ENCODE results near the gene SH3PXD2A.

Gene SH3PXD2A

GRCh38 chr10:103890194-103890658 lies 34.9 kb upstream of the SH3PXD2A start:
- Histone ChIP-seq H3K9me3 (ENCODE audit: control insufficient read depth, insufficient read depth, low read depth, low read length) (no peaks in the 10 kb centered on the region), H3K4me3 (ENCODE audit: low read depth, low read length) (no peak overlapping the region), H3K36me3 (ENCODE audit: control insufficient read depth, insufficient read depth, low read length) (peaks cover 29% of the 10 kb centered on the region), H3K9ac (ENCODE audit: low read length) (no peak overlapping the region), H3K27ac (ENCODE audit: low read depth, low read length) (no peak overlapping the region), H3K4me1 (ENCODE audit: control insufficient read depth, insufficient read depth, low read length) (0 out of 2 replicates have a peak, but pooled peaks cover 3% of the 10 kb centered on the region), H3K27me3 (ENCODE audit: control insufficient read depth, insufficient read depth, low read length) (no peaks in the 10 kb centered on the region)

GRCh38 chr10:103889121-103889720 lies 33.8 kb upstream of the SH3PXD2A start:
- peaks cover 29% of the 10 kb centered on the region for H3K36me3 ChIP-seq (ENCODE audit: control insufficient read depth, insufficient read depth, low read length)
- H3K27me3 ChIP-seq (ENCODE audit: control insufficient read depth, insufficient read depth, low read length): no peaks in the 10 kb centered on the region
- H3K27ac ChIP-seq (ENCODE audit: low read depth, low read length): no peak overlapping the region
- H3K4me1 ChIP-seq (ENCODE audit: control insufficient read depth, insufficient read depth, low read length): no peaks in the 10 kb centered on the region; the same call in 1 of the 2 replicates
- no peak overlapping the region for H3K4me3 ChIP-seq (ENCODE audit: low read depth, low read length)
- no peaks in the 10 kb centered on the region for H3K9me3 ChIP-seq (ENCODE audit: control insufficient read depth, insufficient read depth, low read depth, low read length)
- H3K9ac ChIP-seq (ENCODE audit: low read length): no peak overlapping the region

DNA sequence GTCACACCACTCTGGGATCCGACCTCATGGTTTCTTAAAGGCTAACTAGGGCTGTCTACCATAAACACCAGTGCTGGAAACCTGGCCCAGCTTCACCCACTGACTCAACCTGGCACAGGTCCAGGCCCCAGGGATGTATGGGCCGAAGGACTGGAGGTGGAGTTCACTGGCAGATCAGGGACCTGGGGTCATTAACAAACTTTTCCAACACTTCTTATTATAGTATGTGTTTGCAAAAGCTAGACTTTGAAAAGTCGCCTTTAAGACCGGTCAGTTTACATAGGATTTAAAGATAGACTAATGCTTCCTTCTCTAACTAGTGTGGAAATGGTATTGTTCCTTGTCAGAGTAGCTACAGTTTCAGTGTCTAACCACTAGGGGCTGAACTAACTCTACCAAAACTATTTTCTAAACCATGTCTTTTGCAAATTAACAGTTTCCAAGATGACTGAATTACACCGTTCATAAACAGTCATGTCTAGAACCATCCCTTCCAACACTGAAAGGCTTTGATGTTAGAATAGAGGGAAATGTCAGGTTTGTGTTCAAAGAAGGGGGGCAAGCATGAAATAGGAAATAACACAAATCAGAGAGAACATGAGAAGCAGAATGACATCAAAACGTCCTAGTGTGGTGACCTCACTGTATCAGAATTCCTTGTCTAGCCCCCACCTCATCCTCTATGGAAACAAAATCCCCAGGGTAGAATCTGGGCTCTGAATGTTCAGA lies 32.9 kb upstream of the SH3PXD2A start:
- Histone ChIP-seq H3K9me3 (ENCODE audit: control insufficient read depth, insufficient read depth, low read depth, low read length) (no peaks in the 10 kb centered on the region), H3K27me3 (ENCODE audit: control insufficient read depth, insufficient read depth, low read length) (no peaks in the 10 kb centered on the region), H3K27ac (ENCODE audit: low read depth, low read length) (no peak overlapping the region), H3K9ac (ENCODE audit: low read length) (no peak overlapping the region), H3K4me1 (ENCODE audit: control insufficient read depth, insufficient read depth, low read length) (no peaks in the 10 kb centered on the region; the same call in 1 of the 2 replicates), H3K4me3 (ENCODE audit: low read depth, low read length) (no peak overlapping the region), H3K36me3 (ENCODE audit: control insufficient read depth, insufficient read depth, low read length) (peaks cover 29% of the 10 kb centered on the region)

DNA sequence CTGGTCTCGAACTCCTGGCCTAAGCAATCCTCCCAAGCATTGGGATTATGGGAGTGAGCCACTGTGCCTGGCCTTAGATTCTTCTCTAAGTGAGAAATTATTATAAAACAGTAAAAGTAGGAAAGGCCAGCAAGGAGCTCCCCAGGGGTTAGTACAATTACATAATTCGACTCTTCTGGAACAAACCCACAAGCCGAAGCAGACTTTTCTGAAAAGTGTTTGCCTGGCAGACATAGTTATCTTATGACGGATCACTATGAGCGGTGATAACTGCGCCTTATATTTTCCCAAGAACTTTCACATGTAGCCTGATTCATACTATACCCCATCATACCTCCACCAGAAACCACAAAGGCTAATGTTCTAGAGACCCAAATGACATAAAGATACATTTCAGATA lies 30.2 kb upstream of the SH3PXD2A start:
- no peak overlapping the region for H3K27ac ChIP-seq (ENCODE audit: low read depth, low read length)
- H3K36me3 ChIP-seq (ENCODE audit: control insufficient read depth, insufficient read depth, low read length): peaks cover 37% of the 10 kb centered on the region
- H3K9ac ChIP-seq (ENCODE audit: low read length): no peak overlapping the region
- no peaks in the 10 kb centered on the region for H3K27me3 ChIP-seq (ENCODE audit: control insufficient read depth, insufficient read depth, low read length)
- H3K4me3 ChIP-seq (ENCODE audit: low read depth, low read length): no peak overlapping the region
- H3K9me3 ChIP-seq (ENCODE audit: control insufficient read depth, insufficient read depth, low read depth, low read length): no peaks in the 10 kb centered on the region
- no peaks in the 10 kb centered on the region; the same call in 1 of the 2 replicates for H3K4me1 ChIP-seq (ENCODE audit: control insufficient read depth, insufficient read depth, low read length)

DNA sequence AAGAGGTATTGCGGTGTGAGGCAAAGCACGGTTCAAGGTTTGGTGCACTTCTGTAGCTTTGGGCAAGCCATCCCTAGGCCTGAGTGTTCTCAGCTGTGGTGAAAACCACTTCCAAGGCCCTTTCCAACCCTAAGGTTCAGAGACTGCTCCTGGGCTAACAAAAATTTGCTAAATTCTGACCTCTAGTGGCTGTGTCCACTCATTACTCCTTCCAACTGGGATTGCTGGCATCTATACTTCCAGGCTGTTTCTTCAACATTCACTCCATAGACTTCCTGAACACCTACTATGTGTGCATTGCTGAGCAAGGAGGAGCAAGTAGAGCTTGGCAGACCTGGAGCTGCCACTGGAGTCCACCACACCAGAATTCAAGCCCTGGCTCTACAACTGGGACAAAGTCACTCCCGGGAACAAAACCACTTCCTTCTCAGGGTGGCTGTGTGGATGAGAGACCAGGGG lies 29.3 kb upstream of the SH3PXD2A start:
- Histone ChIP-seq H3K4me3 (ENCODE audit: low read depth, low read length) (no peak overlapping the region), H3K9me3 (ENCODE audit: control insufficient read depth, insufficient read depth, low read depth, low read length) (no peaks in the 10 kb centered on the region), H3K4me1 (ENCODE audit: control insufficient read depth, insufficient read depth, low read length) (no peaks in the 10 kb centered on the region; the same call in 1 of the 2 replicates), H3K27me3 (ENCODE audit: control insufficient read depth, insufficient read depth, low read length) (no peaks in the 10 kb centered on the region), H3K36me3 (ENCODE audit: control insufficient read depth, insufficient read depth, low read length) (peaks cover 32% of the 10 kb centered on the region), H3K9ac (ENCODE audit: low read length) (no peak overlapping the region), H3K27ac (ENCODE audit: low read depth, low read length) (no peak overlapping the region)

GRCh38 chr10:103882285-103883007 lies 27.1 kb upstream of the SH3PXD2A start:
- H3K27ac ChIP-seq (ENCODE audit: low read depth, low read length): no peak overlapping the region
- peaks cover 32% of the 10 kb centered on the region for H3K36me3 ChIP-seq (ENCODE audit: control insufficient read depth, insufficient read depth, low read length)
- no peaks in the 10 kb centered on the region for H3K27me3 ChIP-seq (ENCODE audit: control insufficient read depth, insufficient read depth, low read length)
- no peaks in the 10 kb centered on the region for H3K9me3 ChIP-seq (ENCODE audit: control insufficient read depth, insufficient read depth, low read depth, low read length)
- no peak overlapping the region for H3K4me3 ChIP-seq (ENCODE audit: low read depth, low read length)
- H3K4me1 ChIP-seq (ENCODE audit: control insufficient read depth, insufficient read depth, low read length): no peaks in the 10 kb centered on the region; the same call in 1 of the 2 replicates
- no peak overlapping the region for H3K9ac ChIP-seq (ENCODE audit: low read length)

GRCh38 chr10:103881416-103882284 lies 26.3 kb upstream of the SH3PXD2A start:
- Histone ChIP-seq H3K4me3 (ENCODE audit: low read depth, low read length) (no peak overlapping the region), H3K27me3 (ENCODE audit: control insufficient read depth, insufficient read depth, low read length) (no peaks in the 10 kb centered on the region), H3K27ac (ENCODE audit: low read depth, low read length) (no peak overlapping the region), H3K36me3 (ENCODE audit: control insufficient read depth, insufficient read depth, low read length) (peaks cover 25% of the 10 kb centered on the region), H3K9me3 (ENCODE audit: control insufficient read depth, insufficient read depth, low read depth, low read length) (no peaks in the 10 kb centered on the region), H3K9ac (ENCODE audit: low read length) (no peak overlapping the region), H3K4me1 (ENCODE audit: control insufficient read depth, insufficient read depth, low read length) (no peaks in the 10 kb centered on the region; the same call in 1 of the 2 replicates)

DNA sequence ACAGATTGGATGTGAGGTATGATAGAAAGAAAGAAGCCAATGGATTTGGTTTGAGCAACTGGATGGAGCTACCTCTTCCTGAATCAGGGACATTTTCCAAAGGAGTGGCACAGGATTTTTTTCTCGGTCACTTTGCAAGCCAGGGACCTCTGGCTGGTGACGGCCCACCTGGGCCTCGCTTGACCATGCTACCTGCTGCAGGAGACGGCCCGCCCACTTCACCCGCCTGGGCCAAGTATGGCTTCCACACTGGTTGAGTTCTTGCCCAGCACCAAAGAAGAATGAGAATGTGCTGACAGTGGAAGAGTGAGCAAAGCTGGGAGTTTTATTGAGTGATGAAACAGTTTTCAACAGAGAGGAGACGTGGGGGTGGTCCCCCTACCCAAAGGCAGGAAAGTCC lies 24.5 kb upstream of the SH3PXD2A start:
- H3K36me3 ChIP-seq (ENCODE audit: control insufficient read depth, insufficient read depth, low read length): peaks cover 24% of the 10 kb centered on the region
- no peaks in the 10 kb centered on the region; the same call in 1 of the 2 replicates for H3K4me1 ChIP-seq (ENCODE audit: control insufficient read depth, insufficient read depth, low read length)
- no peak overlapping the region for H3K9ac ChIP-seq (ENCODE audit: low read length)
- H3K9me3 ChIP-seq (ENCODE audit: control insufficient read depth, insufficient read depth, low read depth, low read length): no peaks in the 10 kb centered on the region
- H3K27me3 ChIP-seq (ENCODE audit: control insufficient read depth, insufficient read depth, low read length): no peaks in the 10 kb centered on the region
- H3K4me3 ChIP-seq (ENCODE audit: low read depth, low read length): no peak overlapping the region
- no peak overlapping the region for H3K27ac ChIP-seq (ENCODE audit: low read depth, low read length)

- H3K4me1 ChIP-seq (ENCODE audit: control insufficient read depth, insufficient read depth, low read length): no peaks in the 10 kb centered on the region; the same call in 1 of the 2 replicates
- H3K9me3 ChIP-seq (ENCODE audit: control insufficient read depth, insufficient read depth, low read depth, low read length): no peaks in the 10 kb centered on the region
- peaks cover 24% of the 10 kb centered on the region for H3K36me3 ChIP-seq (ENCODE audit: control insufficient read depth, insufficient read depth, low read length)
- no peak overlapping the region for H3K27ac ChIP-seq (ENCODE audit: low read depth, low read length)
- no peaks in the 10 kb centered on the region for H3K27me3 ChIP-seq (ENCODE audit: control insufficient read depth, insufficient read depth, low read length)
- H3K9ac ChIP-seq (ENCODE audit: low read length): no peak overlapping the region
- no peak overlapping the region for H3K4me3 ChIP-seq (ENCODE audit: low read depth, low read length)
Observed at GRCh38 chr10:103879409-103879808, 24.0 kb upstream of the SH3PXD2A start.

GRCh38 chr10:103877861-103878260 lies 22.5 kb upstream of the SH3PXD2A start:
- H3K4me3 ChIP-seq (ENCODE audit: low read depth, low read length): no peak overlapping the region
- H3K4me1 ChIP-seq (ENCODE audit: control insufficient read depth, insufficient read depth, low read length): no peaks in the 10 kb centered on the region
- H3K9ac ChIP-seq (ENCODE audit: low read length): no peak overlapping the region
- H3K9me3 ChIP-seq (ENCODE audit: control insufficient read depth, insufficient read depth, low read depth, low read length): no peaks in the 10 kb centered on the region
- H3K36me3 ChIP-seq (ENCODE audit: control insufficient read depth, insufficient read depth, low read length): peaks cover 24% of the 10 kb centered on the region
- no peak overlapping the region for H3K27ac ChIP-seq (ENCODE audit: low read depth, low read length)
- no peaks in the 10 kb centered on the region for H3K27me3 ChIP-seq (ENCODE audit: control insufficient read depth, insufficient read depth, low read length)
